DMS53 treated with DMSO at 0.1 percent for 48 hours (cell line): ENCODE results near the gene ZBED5.
"Not testable (repeated sequence)": the region's sequence is repeated elsewhere in the genome, so short reads cannot be mapped to it uniquely, and the experiment has no call there.

Experiments
- DNase-seq: peaks from one replicate; lab custom pipeline; 2025; ENCODE audit not compliant: unreplicated experiment; lab: John Stamatoyannopoulos, UW

The ZBED5 gene

DNA sequence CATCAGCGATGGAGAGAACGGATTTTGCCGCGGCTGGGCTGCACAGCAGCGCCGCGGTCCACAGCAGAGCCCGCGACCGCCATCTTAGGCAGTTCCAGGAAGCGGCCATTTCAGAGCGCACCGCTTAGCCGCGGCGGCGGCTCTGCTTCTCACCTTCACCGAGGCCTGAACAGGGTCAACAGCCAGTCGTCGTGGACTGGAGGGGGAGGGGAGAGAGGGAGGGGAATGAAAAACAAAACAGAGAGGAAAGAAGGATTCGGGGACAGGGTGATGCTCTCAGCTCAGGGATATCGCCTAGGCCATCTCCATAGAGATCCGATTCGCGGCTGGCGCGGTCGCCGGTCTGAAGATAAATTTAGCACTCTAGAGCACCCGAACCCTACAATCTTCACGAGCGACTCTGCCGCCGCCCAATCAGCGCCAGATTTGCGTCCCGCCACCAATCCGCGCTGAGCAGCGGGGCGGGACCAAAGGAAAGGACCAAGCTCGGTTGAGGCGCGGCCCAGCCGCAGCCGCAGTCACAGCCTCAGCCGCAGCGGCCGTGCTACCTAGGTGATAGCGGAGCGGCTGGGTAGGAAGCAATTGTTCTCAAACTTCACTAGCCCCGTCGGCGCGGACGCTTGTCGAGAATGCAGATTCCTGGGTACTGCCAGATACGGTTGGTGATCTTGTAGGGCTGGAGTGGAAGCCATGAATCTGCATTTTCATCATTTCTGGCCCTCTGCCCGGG lies at the start of gene ZBED5:
Gene ZBED5, minus strand, starts transcription at position 345 of the 730 bp plus-strand sequence. CDS start 3,108 bp downstream, outside the sequence.
- DNase-seq: peak; percentile 96

DNA sequence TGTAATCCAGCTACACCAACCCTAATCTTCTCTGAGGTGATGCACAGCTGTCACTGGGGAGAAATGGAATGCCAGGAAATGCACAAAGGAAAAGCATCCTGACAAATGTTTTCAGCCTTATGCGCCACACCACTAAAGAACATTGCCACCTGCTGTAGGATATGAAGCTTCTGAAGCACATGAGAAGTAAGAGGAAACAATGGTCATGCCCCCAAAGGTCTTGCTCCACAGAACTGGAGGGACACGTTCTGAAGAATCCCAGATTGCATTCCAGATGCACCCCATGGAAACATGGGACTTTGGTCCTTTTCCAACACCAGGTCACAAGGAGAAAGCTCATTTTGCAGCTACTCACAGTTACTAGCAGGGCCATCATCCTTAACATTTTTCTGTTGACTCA lies 48.7 kb upstream of the ZBED5 start:
- no peak for DNase-seq

DNA sequence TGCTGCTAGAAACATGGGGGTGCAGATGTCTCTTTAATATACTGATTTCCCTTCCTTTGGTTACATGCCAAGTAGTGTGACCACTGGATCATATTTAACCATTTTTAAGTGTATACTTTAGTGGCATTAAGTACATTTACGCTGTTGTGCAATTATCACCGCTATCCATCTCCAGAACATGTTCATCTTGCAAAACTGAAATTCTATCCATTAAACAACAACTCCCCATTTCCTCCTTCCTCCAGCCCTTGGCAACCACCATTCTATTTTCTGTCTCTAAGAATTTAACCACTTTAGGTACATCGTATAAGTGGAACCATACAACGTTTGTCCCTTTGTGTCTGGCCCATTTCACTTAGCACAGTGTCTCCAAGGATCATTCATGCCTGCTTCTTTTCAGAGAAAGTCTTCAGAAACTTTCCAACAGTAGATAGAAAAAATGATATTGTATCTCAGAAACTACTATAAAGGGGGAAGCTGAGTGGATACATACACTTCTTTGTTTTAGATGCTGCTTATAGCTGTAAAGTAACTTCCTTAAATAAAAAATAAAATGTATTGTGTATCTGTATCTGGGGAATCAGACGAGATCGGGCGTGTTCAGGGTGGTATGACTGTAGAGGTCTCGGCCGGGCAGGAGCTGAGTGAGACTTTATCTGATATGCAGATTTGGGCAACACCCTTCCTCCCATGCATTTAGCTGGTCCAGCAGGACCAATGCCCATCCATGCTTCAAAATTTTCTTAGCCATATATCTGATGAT lies 44.6 kb upstream of the ZBED5 start:
- no peak for DNase-seq

DNA sequence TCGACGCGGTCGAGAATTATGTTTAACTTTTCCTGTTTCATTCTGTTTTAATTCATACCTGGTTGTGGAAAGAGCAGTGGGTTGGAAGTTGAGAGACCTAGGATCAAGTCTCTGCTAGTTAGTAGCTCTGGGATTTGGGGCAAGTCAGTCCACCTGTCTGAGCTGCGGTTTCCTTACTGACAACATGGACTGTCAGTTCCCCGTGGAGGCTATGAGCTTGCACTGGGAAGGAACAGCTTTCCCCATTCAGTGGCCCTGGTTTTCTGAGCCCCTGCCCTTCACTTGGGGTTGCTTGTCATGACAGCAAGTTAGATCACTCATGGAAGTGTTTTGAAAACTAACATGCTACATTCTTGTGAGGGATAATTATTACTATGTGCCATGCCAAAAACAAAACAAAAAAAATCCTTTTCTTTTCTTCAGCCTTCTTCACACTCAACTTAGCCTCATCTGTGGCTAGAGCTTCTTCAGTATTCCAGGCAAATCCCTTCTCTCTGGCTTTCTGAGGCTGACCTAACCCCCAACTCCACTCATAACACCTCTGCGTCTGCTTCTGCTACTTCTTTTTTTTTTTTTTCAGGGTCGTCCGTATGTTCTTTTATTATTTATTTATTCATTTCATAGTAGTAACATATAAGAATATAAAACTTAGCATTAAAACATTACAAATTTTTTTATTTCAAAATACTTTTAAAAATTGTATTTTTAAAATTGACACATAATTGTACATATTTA lies 43.0 kb upstream of the ZBED5 start:
- peak; percentile 62 for DNase-seq

DNA sequence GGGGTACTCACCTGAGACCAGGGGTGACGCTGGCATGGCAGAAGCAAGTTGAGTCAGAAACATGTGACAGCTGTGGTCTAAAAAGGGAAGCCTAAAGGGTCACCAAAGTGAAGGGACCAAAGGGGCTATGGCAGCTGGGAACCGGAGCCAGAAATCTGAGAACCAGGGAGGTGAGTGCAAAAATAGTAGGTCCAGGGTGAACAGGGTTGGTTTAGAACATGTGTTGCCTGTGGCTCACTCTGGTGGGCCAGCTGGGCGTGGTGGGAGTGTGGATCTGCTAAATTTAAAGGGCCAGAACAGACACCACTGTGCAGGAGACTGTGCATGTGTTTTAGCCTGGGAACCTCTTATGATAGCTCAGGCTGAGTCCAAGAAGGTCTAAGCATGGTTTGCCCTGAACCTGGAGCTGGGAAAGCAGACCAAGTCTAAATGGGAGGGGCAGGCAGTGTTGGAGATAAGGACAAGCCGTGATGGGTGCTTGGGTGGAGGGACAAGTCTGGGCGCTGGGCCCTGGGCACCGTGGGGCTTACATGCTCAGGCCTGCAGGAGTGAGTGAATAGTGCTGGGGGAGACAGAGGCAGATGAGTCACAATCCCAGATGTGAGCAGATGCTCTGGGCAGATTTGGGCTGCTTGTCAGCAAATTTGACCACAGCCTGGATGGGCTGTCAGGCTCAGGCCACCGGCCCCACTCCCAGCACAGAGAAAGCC lies 41.4 kb upstream of the ZBED5 start:
- peak; percentile 39 for DNase-seq

DNA sequence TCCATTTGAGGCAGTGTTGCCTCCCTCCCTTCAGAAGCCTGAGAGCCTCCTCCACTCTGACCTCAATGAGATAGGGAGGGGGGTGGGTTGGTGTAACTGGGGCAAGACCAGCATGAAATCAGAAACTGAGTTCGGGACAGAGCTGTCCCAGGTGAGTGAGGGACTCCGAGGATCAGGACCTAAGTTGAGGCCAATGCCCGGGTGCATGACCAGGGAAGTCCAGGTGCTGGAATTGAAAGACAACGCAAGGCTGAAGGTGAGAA lies 40.8 kb upstream of the ZBED5 start:
- no peak for DNase-seq

DNA sequence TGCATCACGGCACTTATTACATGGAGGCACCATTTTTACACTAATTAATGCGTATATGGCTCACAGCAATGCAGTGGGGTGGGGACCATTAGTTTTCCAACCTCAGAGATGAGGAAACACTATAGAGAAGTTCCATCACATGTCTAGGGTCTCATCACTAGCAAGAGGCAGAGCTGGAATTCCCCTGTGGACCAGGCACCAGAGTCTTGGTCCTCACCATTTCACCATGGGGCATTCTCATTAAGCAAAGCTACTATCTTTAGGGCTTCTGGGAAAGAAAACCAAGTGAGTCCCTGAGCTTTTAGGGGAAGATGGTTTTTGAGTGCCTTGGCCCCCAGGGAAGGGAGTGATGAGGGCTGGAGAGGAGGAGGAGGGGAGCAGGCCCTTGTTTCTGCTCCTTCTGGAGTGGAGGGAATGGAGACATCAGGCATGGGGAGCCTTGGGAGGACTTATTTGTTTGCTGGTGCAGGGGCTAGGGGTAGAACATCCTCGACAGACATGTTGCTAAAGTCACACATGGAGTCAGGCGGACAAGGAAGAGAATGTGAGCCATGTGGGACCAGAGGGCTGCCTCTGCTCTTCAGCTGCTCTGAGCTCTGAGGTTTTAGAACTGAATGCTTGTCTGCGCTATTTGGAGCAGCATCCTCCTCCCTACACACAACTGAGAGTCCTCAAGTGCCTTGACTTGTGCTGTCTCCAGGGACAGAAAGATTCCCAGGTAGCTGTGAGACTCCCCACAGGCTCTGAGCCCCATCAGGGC lies 40.3 kb upstream of the ZBED5 start:
- no peak for DNase-seq

DNA sequence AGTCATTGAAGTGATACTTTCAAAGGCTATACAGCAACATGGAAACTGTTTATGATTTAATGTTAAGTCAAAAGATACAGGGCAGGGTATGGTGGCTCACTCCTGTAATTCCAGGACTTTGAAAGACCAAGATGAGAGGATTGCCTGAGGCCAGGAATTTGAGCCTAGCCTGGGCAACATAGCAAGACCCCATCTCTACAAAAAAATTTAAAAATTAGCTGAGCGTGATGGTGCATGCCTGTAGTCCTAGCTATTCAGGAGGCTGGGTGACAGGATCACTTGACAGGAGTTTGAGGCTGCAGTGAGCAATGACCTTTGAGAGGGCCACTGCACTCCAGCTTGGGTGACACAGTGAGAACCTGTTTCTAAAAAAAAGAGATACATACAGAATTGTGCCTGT lies 39.3 kb upstream of the ZBED5 start:
- no peak for DNase-seq

DNA sequence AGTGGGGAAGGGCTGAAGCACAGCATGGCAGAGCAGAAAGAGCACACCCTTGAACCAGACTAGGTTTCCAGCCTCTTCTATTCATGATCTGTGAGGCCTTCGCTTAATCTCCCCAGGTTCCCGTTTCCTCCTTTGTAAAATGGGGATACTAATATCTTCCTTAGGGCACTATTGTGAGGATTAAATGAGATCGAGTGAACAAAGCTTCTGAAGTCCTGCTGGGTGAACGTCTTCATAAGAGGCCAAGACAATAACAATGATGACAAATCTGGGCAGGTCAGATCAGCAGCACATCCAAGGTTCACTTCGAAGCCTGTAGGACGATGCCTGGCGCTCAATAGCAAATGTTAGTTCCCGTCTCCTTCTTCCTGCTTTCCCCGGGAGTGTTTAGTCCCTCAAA lies 38.6 kb upstream of the ZBED5 start:
- no peak for DNase-seq

DNA sequence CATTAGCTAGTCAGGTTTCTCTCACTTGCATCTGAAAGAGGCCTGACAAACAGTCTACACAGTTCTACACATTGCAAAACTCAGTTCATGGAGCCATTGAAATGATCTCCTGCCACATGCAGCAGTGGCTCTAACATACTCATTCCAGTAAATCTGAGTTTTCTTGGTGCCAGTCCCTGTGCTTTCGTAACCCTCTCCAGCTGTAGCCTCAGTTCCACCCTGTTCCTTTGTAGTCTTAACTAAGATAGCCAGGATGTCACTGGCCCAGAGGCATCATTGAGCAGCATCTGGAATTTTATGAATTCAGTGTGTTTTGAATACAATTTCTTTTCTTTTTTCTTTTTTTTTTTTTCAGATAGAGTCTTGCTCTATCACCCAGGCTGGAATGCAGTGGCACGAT lies 37.4 kb upstream of the ZBED5 start:
- no peak for DNase-seq

DNA sequence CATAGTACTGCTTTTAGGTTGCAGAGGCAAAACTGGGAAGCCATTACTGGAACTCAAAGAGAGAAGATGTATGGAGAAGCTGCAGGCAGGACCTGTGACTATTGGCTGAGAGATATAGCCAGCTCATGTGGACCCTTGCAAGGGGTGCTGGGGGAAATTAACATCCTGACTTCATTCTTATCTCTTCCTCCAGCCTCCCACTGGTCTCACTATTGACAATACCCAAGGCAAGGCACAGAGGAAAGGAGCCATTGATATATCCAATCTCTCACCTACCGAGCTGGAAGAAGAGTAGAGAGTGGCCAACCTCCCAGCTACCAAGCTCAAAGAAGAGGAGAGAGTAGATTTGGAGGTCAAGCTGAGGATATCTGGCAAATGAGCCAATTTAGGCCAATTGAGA lies 36.8 kb upstream of the ZBED5 start:
- no peak for DNase-seq

DNA sequence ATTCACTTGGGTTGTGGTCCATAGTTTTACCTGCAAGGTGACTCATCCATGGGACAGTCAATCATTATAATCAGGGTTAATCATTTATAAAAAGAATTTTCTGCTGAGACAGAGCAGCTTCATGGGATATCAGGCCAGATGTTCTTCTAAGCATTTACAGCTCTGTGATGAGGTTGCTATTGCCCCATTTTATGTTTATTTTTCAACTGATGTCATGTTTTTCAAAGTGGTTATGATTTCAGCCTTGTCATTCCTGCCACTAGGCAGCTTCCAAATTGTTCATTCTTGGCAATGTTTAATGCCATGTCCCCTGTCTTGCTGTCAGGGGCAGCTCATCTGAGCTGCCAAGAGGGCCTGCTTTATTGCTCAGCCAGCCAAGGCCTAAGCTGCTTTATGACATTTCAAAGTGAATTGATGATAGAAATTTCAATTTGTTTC lies 35.9 kb upstream of the ZBED5 start:
- DNase-seq: peak; percentile 81

DNA sequence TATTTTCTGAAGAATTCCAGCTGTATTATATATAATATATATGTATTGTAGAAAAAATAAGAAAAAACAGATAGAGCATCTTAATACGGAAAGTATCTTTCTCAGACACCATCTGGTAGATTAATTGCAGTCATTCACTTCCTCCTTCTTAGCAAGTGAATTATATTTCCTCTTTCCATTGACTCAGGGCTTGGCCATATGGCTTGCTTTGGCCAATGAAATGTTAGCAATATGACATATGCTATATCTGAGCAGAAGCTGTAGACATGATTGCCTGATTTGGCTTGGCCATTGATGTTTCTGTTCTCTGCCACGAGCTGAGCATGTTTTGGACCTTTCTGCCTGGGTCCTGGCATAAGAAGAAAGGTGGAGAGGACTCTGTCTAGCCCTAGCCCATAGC lies 34.4 kb upstream of the ZBED5 start:
- no peak for DNase-seq

DNA sequence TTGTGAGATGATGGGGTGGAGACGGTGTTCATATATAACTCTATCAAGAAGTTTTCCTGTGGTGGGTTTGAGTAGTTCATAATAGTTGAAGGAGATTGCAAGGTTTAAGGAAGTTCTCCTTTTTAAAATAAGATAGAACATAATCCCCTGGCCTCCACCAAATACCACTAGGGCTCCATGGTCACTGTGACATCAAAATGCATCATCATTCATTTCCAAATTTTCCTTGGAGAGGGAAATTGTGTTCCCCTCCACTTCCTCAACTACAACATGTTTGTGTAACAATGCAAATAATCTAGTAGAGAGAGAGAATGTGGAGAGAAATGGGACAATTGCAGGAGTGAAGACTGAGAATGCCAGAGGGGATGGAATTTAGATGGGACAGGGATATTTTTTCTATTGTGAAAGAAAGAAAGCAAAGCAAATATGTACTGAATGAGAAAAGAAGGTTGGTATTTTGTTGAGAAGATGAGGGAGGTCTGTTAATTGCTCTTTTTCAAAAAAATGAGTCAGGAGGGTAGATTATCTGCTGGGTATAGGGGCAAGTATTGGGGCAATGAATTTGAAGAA lies 33.4 kb upstream of the ZBED5 start:
- DNase-seq: no peak

DNA sequence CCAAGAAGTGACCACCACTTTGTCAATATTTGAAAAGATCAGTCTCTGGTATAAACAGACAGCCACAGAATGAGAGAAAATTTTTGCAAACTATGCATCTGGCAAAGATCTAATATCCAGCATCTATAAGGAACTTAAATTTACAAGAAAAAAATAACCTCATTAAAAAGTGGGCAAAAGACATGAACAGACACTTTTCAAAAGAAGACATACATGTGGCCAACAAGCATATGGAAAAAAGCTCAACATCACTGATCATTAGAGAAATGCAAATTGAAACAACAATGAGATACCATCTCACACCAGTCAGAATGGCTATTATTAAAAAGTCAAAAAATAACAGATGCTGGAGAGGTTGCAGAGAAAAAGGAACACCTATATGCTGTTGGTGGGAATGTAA lies 32.2 kb upstream of the ZBED5 start:
- DNase-seq: not testable (repeated sequence)

DNA sequence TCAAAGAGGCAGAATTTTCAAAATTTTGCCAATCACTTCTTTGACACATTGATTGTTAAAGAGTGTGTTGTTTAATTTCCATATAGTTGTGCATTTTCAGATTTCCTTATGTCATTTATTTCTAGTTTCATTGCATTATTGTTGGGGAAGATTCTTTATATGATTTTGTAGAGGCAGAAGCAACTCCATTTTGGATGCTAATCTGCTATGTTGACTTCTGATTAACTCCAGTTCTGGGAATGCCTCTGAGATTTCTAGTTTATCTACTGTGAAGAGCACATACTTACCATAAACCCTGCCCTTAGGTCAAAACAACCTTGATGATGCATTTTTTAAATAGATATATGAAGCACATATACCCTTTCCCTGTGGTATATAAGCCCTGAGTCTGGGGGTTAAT lies 29.5 kb upstream of the ZBED5 start:
- no peak for DNase-seq

DNA sequence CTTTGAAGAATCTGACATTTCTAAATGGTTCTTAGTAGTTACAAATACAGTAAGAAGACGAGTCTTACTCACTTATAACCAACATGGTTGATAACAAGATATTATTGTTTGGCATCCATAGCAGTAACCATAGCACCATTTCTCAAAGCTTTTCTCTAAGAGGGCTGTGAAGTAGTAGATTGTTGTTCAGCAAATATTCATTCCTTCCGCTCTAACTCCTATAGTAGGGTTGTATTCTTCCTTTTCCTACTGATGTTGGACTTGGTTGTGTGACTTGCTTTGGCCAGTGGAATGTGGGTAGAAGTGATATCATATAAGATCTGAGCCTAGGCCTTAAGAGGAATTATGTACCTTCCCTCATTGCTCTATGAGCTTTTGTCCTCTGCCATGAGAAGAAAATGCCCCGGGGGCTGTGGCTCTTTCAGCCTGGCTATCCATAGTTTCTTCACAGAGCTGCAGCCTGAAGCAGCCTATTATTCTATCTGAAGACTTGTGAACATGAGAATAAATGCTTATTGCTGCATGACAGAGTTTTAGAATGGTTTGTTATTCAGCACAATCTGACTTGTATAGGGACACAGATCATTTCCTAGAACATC lies 28.9 kb upstream of the ZBED5 start:
- no peak for DNase-seq

DNA sequence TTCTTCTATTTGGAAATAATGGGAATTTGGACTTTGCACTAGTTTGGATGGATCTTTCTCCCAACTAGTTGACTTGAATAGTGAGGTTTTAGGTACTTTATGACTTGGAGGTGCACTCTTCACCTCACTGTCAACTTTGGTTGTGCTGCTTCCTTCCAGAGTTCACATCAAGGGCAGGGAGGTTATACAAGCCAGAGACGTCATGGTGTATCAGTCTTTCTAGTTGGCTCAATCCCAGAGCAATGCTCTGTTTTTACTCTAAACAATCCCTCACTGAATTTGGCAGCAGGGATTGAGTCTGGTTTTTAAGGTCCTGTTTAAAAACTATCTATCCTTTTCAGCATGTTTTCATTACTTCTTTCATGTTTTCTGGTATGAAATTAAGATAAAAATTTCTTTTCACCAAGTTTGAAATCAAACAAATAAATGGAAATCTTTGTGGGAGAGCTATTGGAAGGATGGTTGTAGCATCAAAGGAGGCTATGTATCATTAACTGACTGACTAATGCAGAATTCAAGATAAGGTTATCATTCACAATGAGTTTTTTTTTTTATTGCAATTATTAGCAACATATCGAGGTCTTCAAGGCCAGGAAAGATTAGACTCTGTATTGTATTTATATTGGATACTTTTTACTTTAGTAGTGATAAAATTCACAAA lies 28.0 kb upstream of the ZBED5 start:
- DNase-seq: no peak

DNA sequence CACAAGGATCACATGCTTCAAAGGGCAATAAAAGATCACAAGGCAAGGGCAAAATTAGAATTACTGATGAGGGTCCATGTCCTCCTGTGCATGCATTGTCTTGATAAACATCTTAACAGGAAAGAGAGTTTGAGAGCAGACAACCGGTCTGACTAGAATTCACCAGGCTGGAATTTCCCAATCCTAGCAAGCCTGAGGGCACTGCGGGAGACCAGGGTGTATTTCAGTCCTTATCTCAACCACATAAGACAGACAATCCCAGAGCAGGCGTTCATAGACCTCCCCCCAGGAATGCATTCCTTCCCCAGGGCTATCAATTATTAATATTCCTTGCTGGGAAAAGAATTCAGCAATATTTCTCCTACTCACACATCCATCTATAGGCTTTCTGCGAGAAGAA lies 26.4 kb upstream of the ZBED5 start:
- DNase-seq: not testable (repeated sequence)

DNA sequence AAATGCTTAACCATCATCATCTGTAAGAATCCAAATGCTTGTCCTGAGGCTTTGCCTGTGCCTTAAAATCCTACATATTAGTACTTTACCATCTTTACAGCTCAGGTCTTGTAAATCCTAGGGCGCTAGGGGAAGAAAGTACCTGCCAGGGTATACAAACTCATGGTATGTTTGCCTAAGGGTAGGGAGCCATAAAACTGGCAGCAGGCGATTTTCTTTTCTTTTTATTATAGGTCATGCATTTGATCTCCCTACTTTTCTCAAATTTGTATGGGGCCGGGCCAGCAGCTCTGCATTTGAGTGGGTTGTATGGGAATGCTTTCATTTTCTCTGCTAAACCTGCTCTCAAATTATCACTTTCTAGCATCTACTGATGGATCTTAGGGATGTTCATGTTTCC lies 24.0 kb upstream of the ZBED5 start:
- DNase-seq: no peak
